ENCODE results near the gene PPAT.
A peak's percentile ranks its signal among the peaks of the same experiment; 100 is the strongest.

PPAT gene

DNA sequence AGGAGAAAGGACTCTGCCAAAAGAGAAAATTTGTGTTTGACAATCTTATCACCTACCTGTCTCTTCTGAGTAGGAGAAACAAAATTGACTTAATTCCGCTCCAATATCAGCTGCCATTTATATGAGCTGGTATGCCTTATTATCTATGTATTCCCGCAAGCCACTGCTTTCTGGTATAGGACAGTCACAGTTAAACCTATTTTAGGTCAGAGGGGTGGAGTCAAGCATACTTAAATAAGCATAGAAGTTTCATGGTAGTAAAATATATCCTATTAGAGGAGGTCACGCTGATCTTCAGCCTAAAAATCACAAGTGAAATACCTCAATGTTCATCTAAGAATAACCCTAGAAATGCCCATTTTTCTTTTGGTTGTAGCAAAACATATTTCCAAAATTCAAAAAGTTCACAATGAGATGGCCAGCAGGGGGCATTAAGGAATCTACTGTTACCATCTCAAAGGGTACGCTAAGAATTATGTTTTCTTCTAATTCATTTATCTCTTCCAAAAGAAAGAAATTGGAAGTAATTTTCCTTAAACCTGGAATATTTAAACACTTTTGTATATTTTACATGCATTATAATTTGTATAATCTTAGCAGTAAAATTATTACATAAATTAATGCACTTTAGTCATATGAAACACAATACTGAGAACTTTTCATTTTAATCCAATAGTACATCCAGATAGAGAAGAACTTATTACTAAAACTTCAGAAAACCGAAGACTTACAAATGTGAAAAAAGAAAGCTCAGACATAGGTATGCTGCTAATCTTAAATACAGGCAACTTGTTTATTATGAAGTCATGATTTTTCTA, 10.5 kb downstream of the PPAT start:
- DNase-seq (ENCODE audit: extremely low read depth, low read depth) = no peak
- TF ChIP-seq, protein P1, sequence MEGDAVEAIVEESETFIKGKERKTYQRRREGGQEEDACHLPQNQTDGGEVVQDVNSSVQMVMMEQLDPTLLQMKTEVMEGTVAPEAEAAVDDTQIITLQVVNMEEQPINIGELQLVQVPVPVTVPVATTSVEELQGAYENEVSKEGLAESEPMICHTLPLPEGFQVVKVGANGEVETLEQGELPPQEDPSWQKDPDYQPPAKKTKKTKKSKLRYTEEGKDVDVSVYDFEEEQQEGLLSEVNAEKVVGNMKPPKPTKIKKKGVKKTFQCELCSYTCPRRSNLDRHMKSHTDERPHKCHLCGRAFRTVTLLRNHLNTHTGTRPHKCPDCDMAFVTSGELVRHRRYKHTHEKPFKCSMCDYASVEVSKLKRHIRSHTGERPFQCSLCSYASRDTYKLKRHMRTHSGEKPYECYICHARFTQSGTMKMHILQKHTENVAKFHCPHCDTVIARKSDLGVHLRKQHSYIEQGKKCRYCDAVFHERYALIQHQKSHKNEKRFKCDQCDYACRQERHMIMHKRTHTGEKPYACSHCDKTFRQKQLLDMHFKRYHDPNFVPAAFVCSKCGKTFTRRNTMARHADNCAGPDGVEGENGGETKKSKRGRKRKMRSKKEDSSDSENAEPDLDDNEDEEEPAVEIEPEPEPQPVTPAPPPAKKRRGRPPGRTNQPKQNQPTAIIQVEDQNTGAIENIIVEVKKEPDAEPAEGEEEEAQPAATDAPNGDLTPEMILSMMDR (IDR thresholded peaks at IDR 0.05; ENCODE audit: low read depth, low read length, missing control alignments) = peak; percentile 46
- H3K4me3 ChIP-seq (replicated peaks; ENCODE audit: low read depth, low read length) = no peak overlapping the region

DNA sequence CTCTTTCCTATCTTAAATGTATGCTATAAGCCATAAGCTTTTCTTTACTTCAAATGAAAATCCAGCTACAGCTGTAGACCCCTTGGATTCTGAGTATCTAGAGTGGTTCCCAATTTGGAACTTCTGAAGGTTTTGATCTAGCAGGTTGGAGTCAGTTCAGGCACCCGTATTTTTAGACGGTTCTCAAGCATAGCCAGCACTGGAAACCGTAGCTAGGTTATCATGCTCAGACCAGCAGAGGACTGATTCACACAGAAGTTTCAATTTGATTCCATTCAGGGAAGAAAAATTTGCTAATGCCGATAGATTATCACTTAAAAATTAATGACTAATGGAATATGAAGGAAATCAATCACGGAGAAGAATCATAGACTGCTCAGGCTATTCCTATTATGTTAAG, 11.2 kb downstream of the PPAT start:
- no peak overlapping the region for H3K4me3 ChIP-seq (replicated peaks; ENCODE audit: low read depth, low read length)
- no peak for DNase-seq (ENCODE audit: extremely low read depth, low read depth)
- TF ChIP-seq, protein P1 (IDR thresholded peaks at IDR 0.05; ENCODE audit: low read depth, low read length, missing control alignments) = no peak

- H3K4me3 ChIP-seq (replicated peaks; ENCODE audit: low read depth, low read length) = no peak overlapping the region
- TF ChIP-seq, protein P1 (IDR thresholded peaks at IDR 0.05; ENCODE audit: low read depth, low read length, missing control alignments) = no peak
- no peak for DNase-seq (ENCODE audit: extremely low read depth, low read depth)
These were observed 18.0 kb downstream of the PPAT start for GRCh38 chr4:56417396-56417795.

GRCh38 chr4:56416349-56416748, 19.1 kb downstream of the PPAT start:
- TF ChIP-seq, protein P1 (IDR thresholded peaks at IDR 0.05; ENCODE audit: low read depth, low read length, missing control alignments) = no peak
- H3K4me3 ChIP-seq (replicated peaks; ENCODE audit: low read depth, low read length) = no peak overlapping the region
- no peak for DNase-seq (ENCODE audit: extremely low read depth, low read depth)

- H3K4me3 ChIP-seq (replicated peaks; ENCODE audit: low read depth, low read length) = no peak overlapping the region
- TF ChIP-seq, protein P1 (IDR thresholded peaks at IDR 0.05; ENCODE audit: low read depth, low read length, missing control alignments) = no peak
- DNase-seq (ENCODE audit: extremely low read depth, low read depth) = no peak
These were observed 21.2 kb downstream of the PPAT start for GRCh38 chr4:56414135-56414670.

GRCh38 chr4:56410247-56411062, 25.0 kb downstream of the PPAT start:
- TF ChIP-seq, protein P1 (IDR thresholded peaks at IDR 0.05; ENCODE audit: low read depth, low read length, missing control alignments) = no peak
- peak; percentile 98 for DNase-seq (ENCODE audit: extremely low read depth, low read depth)
- peak overlapping the region; percentile 16 for H3K4me3 ChIP-seq (replicated peaks; ENCODE audit: low read depth, low read length)
